Measurements from ENCODE around the gene OR8B8.
A peak's percentile ranks its signal among the peaks of the same experiment; 100 is the strongest.
"Not testable (repeated sequence)": the region's sequence is repeated elsewhere in the genome, so short reads cannot be mapped to it uniquely, and the experiment has no call there.

Gene OR8B8

DNA sequence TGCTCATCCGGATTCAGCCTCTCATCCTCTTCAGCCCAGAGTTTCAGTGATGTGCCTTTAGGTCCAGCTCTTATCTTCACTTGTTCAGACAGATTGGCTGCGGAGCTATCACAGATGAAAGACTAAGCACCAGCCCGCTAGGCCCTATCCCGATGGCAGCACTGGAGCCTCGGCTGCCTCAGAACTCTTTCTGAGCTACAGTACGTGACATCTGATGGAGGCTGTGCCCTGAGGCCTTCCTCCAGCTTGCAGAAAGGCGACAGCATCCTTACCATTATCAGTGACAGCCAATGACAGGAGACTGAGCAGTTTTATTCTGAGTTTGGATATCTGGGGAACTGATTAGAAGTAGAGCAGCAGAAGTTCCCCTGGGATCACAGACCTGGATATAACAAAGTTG, 4.0 kb downstream of the OR8B8 start:
- DNase-seq (ENCODE audit: low spot score) = no peak

DNA sequence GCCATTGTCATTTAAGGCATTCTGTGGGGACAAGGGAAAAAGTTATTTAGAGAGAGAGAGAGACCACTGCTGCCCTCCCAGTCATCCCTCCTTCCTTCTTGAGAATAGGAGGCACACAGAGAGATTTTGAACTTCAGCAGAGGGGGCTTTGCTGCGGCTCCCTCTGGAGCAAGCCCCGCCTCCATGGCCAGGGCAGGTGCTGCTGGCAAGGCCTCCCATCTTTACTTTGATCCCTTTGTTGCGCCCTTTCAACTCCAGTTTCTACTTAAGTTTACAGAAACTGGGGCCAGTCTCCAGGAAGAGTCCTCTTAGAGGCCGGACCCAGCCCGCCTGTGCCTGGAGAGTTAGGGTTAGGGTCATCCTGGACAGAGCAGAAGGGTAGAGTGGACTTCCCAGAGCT, 4.4 kb downstream of the OR8B8 start:
- DNase-seq (ENCODE audit: low spot score) = no peak

DNA sequence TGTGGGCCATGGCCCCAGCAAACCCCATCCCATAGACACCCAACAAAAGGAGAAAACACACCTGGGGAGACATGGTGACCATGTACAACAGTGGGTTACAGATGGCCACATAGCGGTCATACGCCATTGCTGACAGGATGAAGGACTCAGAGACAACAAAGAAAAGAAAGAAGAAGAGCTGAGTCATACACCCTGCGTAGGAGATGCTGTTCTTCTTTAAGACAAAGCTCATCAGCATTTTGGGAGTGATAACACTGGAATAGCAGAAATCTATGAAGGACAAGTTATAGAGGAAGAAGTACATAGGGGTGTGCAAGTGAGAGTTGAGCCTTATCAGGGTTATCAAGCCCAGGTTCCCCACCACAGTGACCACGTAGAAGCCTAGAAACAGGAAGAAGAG, 4.9 kb downstream of the OR8B8 start:
- no peak for DNase-seq (ENCODE audit: low spot score)

DNA sequence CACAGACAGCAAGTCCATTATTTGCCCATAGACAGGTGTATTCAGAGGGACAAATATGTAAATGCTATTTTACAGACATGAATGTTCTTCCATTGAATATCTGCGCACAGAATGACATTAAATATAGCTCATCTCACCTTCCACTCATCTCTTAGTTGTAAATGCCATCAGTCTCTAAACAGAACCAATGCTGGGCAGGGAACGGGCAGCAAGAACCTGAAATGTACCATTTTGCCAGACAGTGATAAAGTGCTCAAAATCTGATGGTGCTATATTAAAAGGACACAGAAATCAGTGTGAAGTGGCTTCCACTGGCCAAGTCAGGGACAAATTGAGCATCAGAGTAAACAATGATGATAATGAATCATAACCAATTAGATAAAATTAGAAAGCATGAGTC, 10.8 kb downstream of the OR8B8 start:
- no peak for DNase-seq (ENCODE audit: low spot score)

DNA sequence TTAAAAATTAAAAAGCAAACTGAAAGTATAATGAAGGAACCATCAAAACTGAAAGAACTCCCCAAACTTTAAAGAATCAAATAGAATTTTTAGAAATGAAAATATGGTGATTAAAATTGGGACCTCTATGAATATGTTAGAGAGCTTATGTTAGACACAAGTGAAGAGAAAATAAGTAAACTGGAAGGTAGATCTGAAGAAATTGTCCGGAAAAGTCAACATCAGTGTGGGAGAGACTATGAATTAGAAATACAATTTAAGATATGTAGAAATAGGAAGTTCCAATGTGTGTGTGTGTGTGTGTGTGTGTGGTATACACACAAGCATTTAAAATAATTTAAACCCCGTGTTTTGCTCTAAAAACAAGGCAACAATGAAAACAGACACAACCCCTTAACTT, 15.9 kb downstream of the OR8B8 start:
- DNase-seq (ENCODE audit: low spot score) = no peak

DNA sequence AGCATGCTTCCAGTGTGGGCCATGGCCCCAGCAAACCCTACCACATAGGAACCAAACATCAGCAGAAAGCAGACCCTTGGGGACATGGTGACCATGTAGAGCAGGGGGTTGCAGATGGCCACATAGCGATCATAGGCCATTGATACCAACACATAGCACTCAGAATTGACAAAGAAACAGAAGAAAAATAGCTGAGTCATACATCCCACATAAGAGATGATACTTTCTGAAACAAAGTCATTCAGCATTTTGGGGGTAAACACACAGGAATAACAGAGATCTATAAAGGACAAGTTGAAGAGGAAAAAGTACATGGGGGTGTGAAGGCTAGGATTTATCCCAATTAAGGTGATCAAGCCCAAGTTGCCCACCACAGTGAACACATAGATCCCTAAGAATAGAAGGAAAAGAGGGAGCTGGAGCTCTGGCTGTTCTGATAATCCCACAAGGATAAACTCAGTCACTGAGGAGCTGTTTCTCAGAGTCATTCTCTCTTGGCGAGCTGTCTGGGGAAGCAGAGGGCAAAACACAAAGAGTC, 21.0 kb downstream of the OR8B8 start, which contains the start of gene OR8B4:
OR8B4 (minus strand) TSS at position 488 of the 538 bp plus-strand sequence; CDS start at position 488, 0 bp downstream.
- DNase-seq (ENCODE audit: low spot score) = no peak

DNA sequence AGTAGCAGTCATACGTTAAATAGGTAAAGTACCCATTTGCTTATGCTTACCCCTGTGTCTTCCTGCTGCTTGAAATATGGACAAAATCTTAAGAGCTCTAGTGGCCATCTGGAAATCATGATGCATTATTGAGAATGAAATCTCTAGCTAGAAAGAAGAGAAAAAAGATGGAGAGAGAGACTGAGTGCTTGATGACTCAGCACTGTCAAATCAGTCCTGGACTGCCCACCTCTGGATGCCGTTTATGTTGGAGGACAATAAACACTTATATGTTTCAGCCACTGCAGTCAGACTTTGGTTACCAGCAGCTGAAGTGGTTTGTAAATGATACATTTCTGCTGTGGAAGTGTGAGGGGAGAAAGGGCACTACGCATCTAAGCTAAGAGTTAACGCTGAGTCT, 24.5 kb downstream of the OR8B8 start:
- no peak for DNase-seq (ENCODE audit: low spot score)

DNA sequence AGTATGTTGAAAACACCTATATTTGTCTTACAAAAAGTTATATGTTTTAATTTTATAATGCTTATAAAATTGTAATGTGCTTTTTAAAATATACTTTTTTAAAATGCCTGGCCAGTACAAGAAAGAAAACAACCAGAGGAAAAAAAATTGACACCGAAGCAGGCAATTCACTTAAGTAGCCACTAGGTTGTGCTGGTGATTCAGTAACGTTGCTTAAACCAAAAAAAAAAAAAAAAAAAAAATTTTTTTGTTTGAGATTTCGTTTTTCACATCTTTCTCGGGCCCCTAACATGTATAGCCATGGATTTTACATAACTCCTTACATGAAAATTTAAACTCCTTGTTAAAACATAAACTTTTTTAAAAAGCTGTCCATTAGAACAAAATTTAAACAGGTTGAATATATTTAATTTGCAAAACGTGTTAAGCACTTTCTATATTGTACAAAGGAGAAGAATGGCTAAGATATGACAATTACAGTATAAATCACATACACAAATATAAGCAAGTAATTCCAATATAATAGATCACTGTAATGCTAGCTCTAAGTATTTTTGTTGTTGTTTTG, 30.1 kb downstream of the OR8B8 start:
- DNase-seq (ENCODE audit: low spot score) = no peak

DNA sequence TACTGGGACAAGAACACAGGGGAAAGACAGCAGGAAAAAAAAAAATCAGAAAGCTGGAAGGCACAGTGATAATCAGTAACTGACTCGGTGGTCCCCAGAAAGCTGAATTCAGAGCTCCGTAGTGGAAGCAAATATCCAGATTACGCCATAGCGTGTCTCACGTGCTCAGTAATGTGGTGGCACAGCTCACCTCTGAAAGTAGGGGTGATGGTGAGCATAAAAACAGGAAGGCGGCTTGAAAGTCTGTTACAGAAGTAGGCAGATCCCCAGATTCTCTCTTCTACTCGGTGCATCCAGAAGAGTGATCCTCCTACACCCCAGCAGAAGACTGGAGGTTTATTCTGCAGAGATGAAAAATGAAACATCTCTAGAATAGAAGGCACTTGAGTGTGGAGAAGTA, 35.6 kb downstream of the OR8B8 start:
- DNase-seq (ENCODE audit: low spot score) = no peak

DNA sequence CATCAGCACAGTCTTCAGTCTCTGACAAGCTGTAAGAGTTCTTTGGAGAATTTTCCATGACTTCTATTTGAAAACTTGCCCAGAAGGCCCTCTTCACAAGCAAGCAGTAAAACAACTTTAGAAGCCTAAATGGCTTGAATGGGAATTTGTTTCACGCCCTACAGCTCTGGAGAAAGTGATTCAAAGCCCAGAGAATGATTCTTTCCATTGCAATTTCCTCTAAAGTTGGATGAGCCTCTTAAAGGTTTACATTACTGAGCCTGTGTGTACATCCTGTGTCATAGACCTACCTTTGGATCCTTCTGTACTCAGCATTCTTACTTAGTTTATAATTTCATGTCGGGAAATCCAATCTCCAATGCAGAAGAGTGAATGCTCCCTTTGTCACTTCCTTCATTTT, 39.9 kb downstream of the OR8B8 start:
- DNase-seq (ENCODE audit: low spot score) = no peak

DNA sequence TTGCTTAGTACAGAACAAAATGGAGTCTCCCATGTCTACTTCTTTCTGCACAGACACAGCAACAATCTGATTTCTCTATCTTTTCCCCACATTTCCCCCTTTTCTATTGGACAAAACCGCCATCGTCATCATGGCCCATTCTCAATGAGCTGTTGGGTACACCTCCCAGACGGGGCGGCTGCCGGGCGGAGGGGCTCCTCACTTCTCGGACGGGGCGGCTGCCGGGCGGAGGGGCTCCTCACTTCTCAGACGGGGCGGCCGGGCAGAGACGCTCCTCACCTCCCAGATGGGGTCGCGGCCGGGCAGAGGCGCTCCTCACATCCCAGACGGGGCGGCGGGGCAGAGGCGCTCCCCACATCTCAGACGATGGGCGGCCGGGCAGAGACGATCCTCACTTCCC, 42.3 kb downstream of the OR8B8 start:
- DNase-seq (ENCODE audit: low spot score) = not testable (repeated sequence)

DNA sequence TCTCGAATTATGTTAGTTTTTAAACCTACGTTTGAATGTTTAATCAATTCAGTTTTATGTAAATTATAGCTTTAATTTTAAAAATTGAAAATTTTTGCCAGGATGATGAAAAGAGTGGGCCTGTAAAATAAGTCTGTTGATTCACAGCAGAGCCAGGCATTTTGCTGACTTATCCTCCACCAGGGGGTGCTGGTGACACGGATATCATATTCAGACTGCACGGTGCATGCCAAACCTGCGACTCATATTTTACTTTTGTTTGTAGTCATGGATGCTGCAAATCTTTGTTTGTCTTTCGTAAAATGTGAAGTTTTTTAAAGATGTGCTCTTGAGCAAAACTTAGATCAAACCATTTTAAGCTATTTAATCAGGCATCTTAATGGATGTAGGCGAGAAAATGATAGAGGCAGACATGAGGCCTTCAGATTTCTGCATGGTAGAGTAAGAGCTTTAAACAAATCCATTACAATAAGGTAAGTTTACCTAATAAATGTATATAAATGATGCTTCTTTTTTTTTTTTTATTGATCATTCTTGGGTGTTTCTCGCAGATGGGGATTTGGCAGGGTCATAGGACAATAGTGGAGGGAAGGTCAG, 43.1 kb downstream of the OR8B8 start:
- DNase-seq (ENCODE audit: low spot score) = peak; percentile 15

DNA sequence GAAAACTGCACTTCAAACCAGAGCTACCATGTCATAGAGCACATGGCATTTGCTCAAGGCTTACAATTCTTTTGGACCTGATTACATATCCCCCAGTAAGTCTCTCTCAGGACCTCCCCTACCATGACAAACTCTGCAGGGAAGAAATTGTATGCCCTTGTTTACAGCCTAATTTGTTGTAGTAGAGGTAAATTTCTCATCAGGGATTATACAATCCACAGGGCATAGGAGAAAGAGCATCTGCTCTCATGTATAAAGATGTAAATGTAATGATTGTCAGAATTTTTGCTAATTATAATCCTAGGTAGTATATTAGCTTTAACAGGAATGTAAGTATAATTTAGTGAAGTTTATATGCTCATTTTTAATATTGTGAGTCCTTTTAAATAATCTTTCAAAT, 46.6 kb downstream of the OR8B8 start, which contains the start of gene OR8B3:
OR8B3 (minus strand) TSS at position 101 of the 400 bp plus-strand sequence. CDS start 1,673 bp downstream, outside the sequence.
- DNase-seq (ENCODE audit: low spot score) = no peak

DNA sequence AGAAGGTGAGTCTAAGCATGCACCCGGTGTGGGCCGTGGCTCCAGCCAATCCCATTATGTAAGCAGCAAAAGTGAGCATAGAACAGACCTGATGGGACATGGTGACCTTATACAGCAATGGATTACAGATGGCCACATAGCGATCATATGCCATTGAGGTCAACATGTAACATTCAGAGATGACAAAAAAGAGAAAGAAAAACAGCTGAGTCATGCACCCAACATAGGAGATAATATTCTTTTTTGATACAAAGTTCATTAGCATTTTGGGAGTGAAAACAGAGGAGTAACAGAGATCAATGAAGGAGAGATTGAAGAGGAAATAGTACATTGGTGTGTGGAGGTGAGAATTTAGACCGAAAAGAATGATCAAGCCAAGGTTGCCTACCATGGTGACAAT, 48.6 kb downstream of the OR8B8 start:
- DNase-seq (ENCODE audit: low spot score) = not testable (repeated sequence)

DNA sequence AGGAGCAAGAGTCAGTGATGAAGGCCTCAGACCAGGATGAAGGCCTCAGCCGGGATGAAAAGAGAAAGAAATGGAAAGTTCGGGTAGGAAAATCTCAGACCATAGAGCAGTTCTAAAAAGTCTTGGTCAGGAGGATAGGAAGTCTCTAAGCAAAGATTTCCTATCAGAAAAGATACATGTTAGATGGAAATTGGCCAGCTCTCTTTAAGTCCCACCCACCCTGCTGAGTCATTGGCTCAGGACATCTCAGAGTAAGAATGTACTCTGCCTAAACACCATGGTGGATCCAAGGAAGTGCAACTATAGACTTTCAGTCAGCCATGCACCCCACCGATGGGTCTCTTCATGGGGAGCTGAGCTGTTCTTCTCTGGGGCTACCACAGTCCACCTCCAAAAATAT, 51.1 kb downstream of the OR8B8 start:
- no peak for DNase-seq (ENCODE audit: low spot score)
